PC-9 (cell line): ENCODE data around the gene CALCOCO2.

ENCODE experiments used
- CTCF ChIP-seq: fragments of 200-600 bp; sonication (generic); conservative IDR thresholded peaks from 2 replicates; pipeline ENCODE4 v1.6.1; 2017; ENCODE audit warnings: mixed run types, antibody characterized with exemption, mild to moderate bottlenecking, moderate library complexity
- EZH2 ChIP-seq: fragments of 200-600 bp; sonication (generic); IDR thresholded peaks from 2 replicates; pipeline ENCODE4 v1.8.0; 2017; ENCODE audit warnings: antibody characterized with exemption, low read depth

GRCh38 chr17:48873696-48874443, 43.0 kb downstream of the CALCOCO2 start:
- TF ChIP-seq CTCF (no peak), EZH2 (no peak)
